H1 (cell line): ENCODE results near the gene PRG3. TPM values are rescaled to one million over a fixed set of nuclear protein-coding genes. Genes with fewer than 3 reads are reported as not detected.

ENCODE experiments used
- NRF1 ChIP-seq: IDR thresholded peaks from 2 replicates; pipeline ENCODE4 v1.6.1; 2011; ENCODE audit warnings: mild to moderate bottlenecking, low read depth, low read length, improper control_type of control experiment
- POLR2A ChIP-seq, 2 experiments: IDR thresholded peaks; 1 replicate in 1 of 2; 2 replicates in 1 of 2; pipeline ENCODE4 v1.6.1; 2011; ENCODE audit warnings: low read depth in 2 of 2, low read length in 2 of 2, mild to moderate bottlenecking in 2 of 2; ENCODE audit errors: control extremely low read depth in 1 of 2
- polyA plus RNA-seq, 7 experiments: library from polyadenylated mRNA; depleted of rRNA in 3 of 7; stranded (reverse) in 5 of 7; unstranded in 2 of 7; fragments of >200 nt in 5 of 7; fragments of 200-250 nt in 2 of 7; gene quantifications; 1 replicate in 5 of 7; 2 replicates in 1 of 7; 4 replicates in 1 of 7; pipeline versions ENCODE4 v1.2.1 to v1.2.3, GENCODE V29; 2011 to 2013; ENCODE audit warnings: missing spikeins in 2 of 7, mixed read lengths in 2 of 7
- total RNA-seq: library from RNA; stranded (reverse); fragmentation: NEBNext Ultra II Directional; extraction: Animal tissue kit (Norgen Biotek cat#: 25700); gene quantifications from 2 replicates; pipeline ENCODE4 v1.2.1, GENCODE V29; 2021

The PRG3 gene
- total and polyA plus RNA-seq, 2 of the 8 experiments (the other 6 are each of a cell fraction or from before 2014, with no cell fraction given): not detected

DNA sequence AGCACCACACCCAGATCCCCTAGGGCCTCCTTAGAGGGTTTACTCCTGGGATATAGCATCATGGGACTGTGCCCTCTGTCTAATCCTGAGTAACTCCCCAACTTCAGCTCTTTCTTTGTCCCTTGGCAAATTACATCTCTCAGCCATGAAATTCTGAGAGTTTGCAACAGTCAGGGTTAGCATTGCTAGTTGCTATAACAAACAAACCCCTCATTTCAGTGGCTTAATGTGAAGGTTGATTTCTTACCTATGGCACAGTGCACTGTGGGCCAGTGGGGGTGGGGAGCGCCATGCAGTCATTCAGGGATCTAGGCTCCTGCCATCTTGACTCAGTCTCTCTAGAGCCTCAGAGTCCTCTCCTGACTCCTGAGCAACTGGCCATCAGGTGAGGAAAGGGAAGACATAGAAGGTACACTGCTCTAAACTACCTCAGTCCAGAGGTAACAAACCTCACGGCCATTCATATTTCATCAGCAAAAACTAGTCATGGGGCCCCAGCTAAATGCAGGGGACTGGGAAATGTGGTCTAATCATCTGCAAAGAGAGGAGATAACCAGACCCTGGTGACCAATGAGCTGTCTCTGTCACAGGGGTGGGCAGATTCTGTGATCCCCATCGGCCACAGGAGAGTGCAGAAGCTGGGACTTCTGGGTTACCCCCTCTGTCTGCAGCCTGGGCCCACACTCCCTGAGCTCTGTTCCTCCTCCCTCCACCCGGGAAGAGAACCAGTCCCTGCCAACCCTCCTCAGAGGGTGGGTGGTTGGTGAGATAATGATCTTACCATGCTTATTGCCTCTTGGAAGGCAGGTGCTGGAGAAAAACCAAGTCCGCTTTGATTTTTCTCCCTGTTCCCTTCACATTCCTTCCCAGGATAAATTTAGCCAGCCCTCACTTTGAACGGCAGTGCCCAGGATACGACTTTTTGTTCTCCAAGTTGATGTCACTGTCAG is 17.5 kb downstream of the PRG3 start (continued):
- TF ChIP-seq NRF1 (no peak), POLR2A (IDR thresholded peaks at IDR 0.05; ENCODE audit: control extremely low read depth in 1 of 2, low read depth in 2 of 2, low read length in 2 of 2) (no peak)
